Measurements from ENCODE around the gene COL15A1.
"Not testable (repeated sequence)": the region's sequence is repeated elsewhere in the genome, so short reads cannot be mapped to it uniquely, and the experiment has no call there.

Gene COL15A1

GRCh38 chr9:98899408-98900056 is 44.2 kb upstream of the COL15A1 start:
- Histone ChIP-seq H3K9me3 (ENCODE audit: insufficient read depth, low read length) (no peaks in the 10 kb centered on the region), H3K27ac (ENCODE audit: low read length) (no peak overlapping the region), H3K27me3 (ENCODE audit: low read depth, low read length) (peaks cover 28% of the 10 kb centered on the region), H3K4me1 (ENCODE audit: low read length) (no peaks in the 10 kb centered on the region), H3K79me2 (ENCODE audit: low read length) (no peaks in the 10 kb centered on the region), H3K4me2 (ENCODE audit: low read length) (no peak overlapping the region), H2AFZ (ENCODE audit: low read depth, low read length) (no peak overlapping the region), H4K20me1 (ENCODE audit: insufficient read depth, low read length) (no peaks in the 10 kb centered on the region), H3K4me3 (ENCODE audit: low read length) (no peak overlapping the region), H3K36me3 (replicated peaks; ENCODE audit: low read depth, low read length) (no peaks in the 10 kb centered on the region), H3K9ac (ENCODE audit: low read length) (no peak overlapping the region)
- TF ChIP-seq CTCF (IDR thresholded peaks at IDR 0.05; ENCODE audit: low read depth, low read length) (no peak), EZH2phosphoT487 (IDR thresholded peaks at IDR 0.05; ENCODE audit: low read depth) (no peak)

GRCh38 chr9:98900244-98900643 is 43.5 kb upstream of the COL15A1 start:
- H3K4me1 ChIP-seq (ENCODE audit: low read length) = no peaks in the 10 kb centered on the region
- H3K4me2 ChIP-seq (ENCODE audit: low read length) = no peak overlapping the region
- no peak overlapping the region for H3K4me3 ChIP-seq (ENCODE audit: low read length)
- H3K27me3 ChIP-seq (ENCODE audit: low read depth, low read length) = peaks cover 28% of the 10 kb centered on the region
- no peak for TF ChIP-seq CTCF (IDR thresholded peaks at IDR 0.05; ENCODE audit: low read depth, low read length)
- TF ChIP-seq EZH2phosphoT487 (IDR thresholded peaks at IDR 0.05; ENCODE audit: low read depth) = no peak
- H2AFZ ChIP-seq (ENCODE audit: low read depth, low read length) = no peak overlapping the region
- H3K36me3 ChIP-seq (replicated peaks; ENCODE audit: low read depth, low read length) = no peaks in the 10 kb centered on the region
- H3K9me3 ChIP-seq (ENCODE audit: insufficient read depth, low read length) = no peaks in the 10 kb centered on the region
- H3K9ac ChIP-seq (ENCODE audit: low read length) = no peak overlapping the region
- H3K79me2 ChIP-seq (ENCODE audit: low read length) = no peaks in the 10 kb centered on the region
- no peaks in the 10 kb centered on the region for H4K20me1 ChIP-seq (ENCODE audit: insufficient read depth, low read length)
- no peak overlapping the region for H3K27ac ChIP-seq (ENCODE audit: low read length)

- Histone ChIP-seq H4K20me1 (ENCODE audit: insufficient read depth, low read length) (no peaks in the 10 kb centered on the region), H3K4me1 (ENCODE audit: low read length) (no peaks in the 10 kb centered on the region), H3K4me3 (ENCODE audit: low read length) (no peak overlapping the region), H2AFZ (ENCODE audit: low read depth, low read length) (no peak overlapping the region), H3K36me3 (replicated peaks; ENCODE audit: low read depth, low read length) (no peaks in the 10 kb centered on the region), H3K9me3 (ENCODE audit: insufficient read depth, low read length) (no peaks in the 10 kb centered on the region), H3K27me3 (ENCODE audit: low read depth, low read length) (peaks cover 26% of the 10 kb centered on the region), H3K27ac (ENCODE audit: low read length) (no peak overlapping the region), H3K9ac (ENCODE audit: low read length) (no peak overlapping the region), H3K79me2 (ENCODE audit: low read length) (no peaks in the 10 kb centered on the region), H3K4me2 (ENCODE audit: low read length) (no peak overlapping the region)
- TF ChIP-seq CTCF (IDR thresholded peaks at IDR 0.05; ENCODE audit: low read depth, low read length) (no peak), EZH2phosphoT487 (IDR thresholded peaks at IDR 0.05; ENCODE audit: low read depth) (no peak)
Measured at GRCh38 chr9:98900725-98901124, 43.0 kb upstream of the COL15A1 start.

GRCh38 chr9:98901843-98902242 is 41.9 kb upstream of the COL15A1 start:
- H3K4me1 ChIP-seq (ENCODE audit: low read length); H3K36me3 ChIP-seq (replicated peaks; ENCODE audit: low read depth, low read length); H3K27ac ChIP-seq (ENCODE audit: low read length); H3K4me3 ChIP-seq (ENCODE audit: low read length); H3K9me3 ChIP-seq (ENCODE audit: insufficient read depth, low read length); H3K4me2 ChIP-seq (ENCODE audit: low read length); H2AFZ ChIP-seq (ENCODE audit: low read depth, low read length); H3K9ac ChIP-seq (ENCODE audit: low read length); H3K79me2 ChIP-seq (ENCODE audit: low read length); H4K20me1 ChIP-seq (ENCODE audit: insufficient read depth, low read length): not testable (repeated sequence)
- peaks cover 25% of the 10 kb centered on the region for H3K27me3 ChIP-seq (ENCODE audit: low read depth, low read length)
